ENCODE measurements around the gene PTPRN2.

The PTPRN2 gene

GRCh38 chr7:157574120-157574825 is 1013.4 kb downstream of the PTPRN2 start:
- TF ChIP-seq, protein P1, sequence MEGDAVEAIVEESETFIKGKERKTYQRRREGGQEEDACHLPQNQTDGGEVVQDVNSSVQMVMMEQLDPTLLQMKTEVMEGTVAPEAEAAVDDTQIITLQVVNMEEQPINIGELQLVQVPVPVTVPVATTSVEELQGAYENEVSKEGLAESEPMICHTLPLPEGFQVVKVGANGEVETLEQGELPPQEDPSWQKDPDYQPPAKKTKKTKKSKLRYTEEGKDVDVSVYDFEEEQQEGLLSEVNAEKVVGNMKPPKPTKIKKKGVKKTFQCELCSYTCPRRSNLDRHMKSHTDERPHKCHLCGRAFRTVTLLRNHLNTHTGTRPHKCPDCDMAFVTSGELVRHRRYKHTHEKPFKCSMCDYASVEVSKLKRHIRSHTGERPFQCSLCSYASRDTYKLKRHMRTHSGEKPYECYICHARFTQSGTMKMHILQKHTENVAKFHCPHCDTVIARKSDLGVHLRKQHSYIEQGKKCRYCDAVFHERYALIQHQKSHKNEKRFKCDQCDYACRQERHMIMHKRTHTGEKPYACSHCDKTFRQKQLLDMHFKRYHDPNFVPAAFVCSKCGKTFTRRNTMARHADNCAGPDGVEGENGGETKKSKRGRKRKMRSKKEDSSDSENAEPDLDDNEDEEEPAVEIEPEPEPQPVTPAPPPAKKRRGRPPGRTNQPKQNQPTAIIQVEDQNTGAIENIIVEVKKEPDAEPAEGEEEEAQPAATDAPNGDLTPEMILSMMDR (IDR thresholded peaks at IDR 0.05; ENCODE audit: borderline replicate concordance, insufficient read depth, low read depth, low read length) = no peak
- no peak overlapping the region for H3K4me3 ChIP-seq (ENCODE audit: low read depth, low read length)

GRCh38 chr7:157573244-157573643 is 1014.4 kb downstream of the PTPRN2 start:
- no peak overlapping the region for H3K4me3 ChIP-seq (ENCODE audit: low read depth, low read length)
- TF ChIP-seq, protein P1 (IDR thresholded peaks at IDR 0.05; ENCODE audit: borderline replicate concordance, insufficient read depth, low read depth, low read length) = no peak

- H3K4me3 ChIP-seq (ENCODE audit: low read depth, low read length) = no peak overlapping the region
- TF ChIP-seq, protein P1 (IDR thresholded peaks at IDR 0.05; ENCODE audit: borderline replicate concordance, insufficient read depth, low read depth, low read length) = no peak
Measured at GRCh38 chr7:157572622-157573021, 1015.0 kb downstream of the PTPRN2 start.

DNA sequence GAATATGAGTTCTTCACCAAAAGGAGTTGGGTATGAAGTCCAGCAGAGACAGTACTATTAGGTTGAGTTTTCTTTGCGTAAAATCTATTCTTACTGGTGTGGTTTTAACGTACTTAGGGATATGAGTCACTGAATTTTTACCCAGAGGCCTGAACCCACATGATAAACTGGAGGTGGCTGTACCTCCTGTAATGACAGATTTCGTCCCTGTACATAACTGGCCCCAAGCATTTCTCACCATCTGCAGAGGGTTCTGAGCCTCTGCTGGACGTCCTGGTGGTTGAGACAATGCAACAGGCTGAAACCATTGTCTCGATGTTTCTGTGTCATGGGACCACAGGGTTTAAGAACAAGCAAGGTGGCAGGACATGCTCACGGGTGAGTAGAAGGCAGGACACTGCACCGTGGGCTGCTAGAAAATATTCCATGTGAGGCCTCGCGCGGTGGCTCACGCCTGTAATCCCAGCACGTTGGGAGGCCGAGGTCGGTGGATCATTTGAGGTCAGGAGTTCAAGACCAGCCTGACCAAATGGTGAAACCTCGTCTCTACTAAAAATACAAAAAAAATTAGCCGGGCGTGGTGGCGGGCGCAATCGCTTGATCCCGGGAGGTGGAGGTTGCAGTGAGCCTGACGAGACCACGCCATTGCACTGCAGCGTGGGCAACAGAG is 1017.0 kb downstream of the PTPRN2 start:
- no peak overlapping the region for H3K4me3 ChIP-seq (ENCODE audit: low read depth, low read length)
- TF ChIP-seq, protein P1 (IDR thresholded peaks at IDR 0.05; ENCODE audit: borderline replicate concordance, insufficient read depth, low read depth, low read length) = no peak

GRCh38 chr7:157569967-157570366 is 1017.7 kb downstream of the PTPRN2 start:
- TF ChIP-seq, protein P1 (IDR thresholded peaks at IDR 0.05; ENCODE audit: borderline replicate concordance, insufficient read depth, low read depth, low read length) = no peak
- no peak overlapping the region for H3K4me3 ChIP-seq (ENCODE audit: low read depth, low read length)

- TF ChIP-seq, protein P1 (IDR thresholded peaks at IDR 0.05; ENCODE audit: borderline replicate concordance, insufficient read depth, low read depth, low read length) = no peak
- no peak overlapping the region for H3K4me3 ChIP-seq (ENCODE audit: low read depth, low read length)
Measured at GRCh38 chr7:157568770-157569584, 1018.6 kb downstream of the PTPRN2 start.
